Measurements from ENCODE around the gene NSDHL.

The NSDHL gene

DNA sequence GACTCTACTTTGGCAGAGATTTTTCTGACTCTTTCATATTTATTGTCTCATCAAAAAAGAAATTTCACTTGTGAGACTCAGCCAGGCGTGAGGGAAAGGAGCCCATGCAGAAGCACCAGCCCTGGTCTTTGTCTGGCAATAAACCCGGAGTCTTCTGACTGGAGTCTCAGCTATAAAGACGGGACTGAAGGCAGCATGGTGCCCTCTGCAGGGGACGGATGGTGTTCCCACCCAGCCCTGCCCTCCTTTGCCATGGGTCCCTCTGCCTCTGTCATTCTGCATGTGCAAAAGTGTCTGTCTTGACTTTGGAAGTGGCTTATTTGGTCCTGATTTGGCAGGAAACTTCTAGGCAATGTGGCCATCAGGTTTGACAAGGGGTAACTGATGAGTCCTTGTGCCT, 81.2 kb downstream of the NSDHL start:
- H3K27me3 ChIP-seq (ENCODE audit: insufficient read depth, poor library complexity, severe bottlenecking): no peaks in the 10 kb centered on the region
- no peak for TF ChIP-seq POLR2AphosphoS5 (IDR thresholded peaks at IDR 0.05; ENCODE audit: low read depth)
- TF ChIP-seq, protein P1, sequence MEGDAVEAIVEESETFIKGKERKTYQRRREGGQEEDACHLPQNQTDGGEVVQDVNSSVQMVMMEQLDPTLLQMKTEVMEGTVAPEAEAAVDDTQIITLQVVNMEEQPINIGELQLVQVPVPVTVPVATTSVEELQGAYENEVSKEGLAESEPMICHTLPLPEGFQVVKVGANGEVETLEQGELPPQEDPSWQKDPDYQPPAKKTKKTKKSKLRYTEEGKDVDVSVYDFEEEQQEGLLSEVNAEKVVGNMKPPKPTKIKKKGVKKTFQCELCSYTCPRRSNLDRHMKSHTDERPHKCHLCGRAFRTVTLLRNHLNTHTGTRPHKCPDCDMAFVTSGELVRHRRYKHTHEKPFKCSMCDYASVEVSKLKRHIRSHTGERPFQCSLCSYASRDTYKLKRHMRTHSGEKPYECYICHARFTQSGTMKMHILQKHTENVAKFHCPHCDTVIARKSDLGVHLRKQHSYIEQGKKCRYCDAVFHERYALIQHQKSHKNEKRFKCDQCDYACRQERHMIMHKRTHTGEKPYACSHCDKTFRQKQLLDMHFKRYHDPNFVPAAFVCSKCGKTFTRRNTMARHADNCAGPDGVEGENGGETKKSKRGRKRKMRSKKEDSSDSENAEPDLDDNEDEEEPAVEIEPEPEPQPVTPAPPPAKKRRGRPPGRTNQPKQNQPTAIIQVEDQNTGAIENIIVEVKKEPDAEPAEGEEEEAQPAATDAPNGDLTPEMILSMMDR (IDR thresholded peaks at IDR 0.05; ENCODE audit: insufficient read depth, low read length): no peak
- no peak for TF ChIP-seq GABPA (IDR thresholded peaks at IDR 0.05; ENCODE audit: low read depth)
- TF ChIP-seq, protein P2, sequence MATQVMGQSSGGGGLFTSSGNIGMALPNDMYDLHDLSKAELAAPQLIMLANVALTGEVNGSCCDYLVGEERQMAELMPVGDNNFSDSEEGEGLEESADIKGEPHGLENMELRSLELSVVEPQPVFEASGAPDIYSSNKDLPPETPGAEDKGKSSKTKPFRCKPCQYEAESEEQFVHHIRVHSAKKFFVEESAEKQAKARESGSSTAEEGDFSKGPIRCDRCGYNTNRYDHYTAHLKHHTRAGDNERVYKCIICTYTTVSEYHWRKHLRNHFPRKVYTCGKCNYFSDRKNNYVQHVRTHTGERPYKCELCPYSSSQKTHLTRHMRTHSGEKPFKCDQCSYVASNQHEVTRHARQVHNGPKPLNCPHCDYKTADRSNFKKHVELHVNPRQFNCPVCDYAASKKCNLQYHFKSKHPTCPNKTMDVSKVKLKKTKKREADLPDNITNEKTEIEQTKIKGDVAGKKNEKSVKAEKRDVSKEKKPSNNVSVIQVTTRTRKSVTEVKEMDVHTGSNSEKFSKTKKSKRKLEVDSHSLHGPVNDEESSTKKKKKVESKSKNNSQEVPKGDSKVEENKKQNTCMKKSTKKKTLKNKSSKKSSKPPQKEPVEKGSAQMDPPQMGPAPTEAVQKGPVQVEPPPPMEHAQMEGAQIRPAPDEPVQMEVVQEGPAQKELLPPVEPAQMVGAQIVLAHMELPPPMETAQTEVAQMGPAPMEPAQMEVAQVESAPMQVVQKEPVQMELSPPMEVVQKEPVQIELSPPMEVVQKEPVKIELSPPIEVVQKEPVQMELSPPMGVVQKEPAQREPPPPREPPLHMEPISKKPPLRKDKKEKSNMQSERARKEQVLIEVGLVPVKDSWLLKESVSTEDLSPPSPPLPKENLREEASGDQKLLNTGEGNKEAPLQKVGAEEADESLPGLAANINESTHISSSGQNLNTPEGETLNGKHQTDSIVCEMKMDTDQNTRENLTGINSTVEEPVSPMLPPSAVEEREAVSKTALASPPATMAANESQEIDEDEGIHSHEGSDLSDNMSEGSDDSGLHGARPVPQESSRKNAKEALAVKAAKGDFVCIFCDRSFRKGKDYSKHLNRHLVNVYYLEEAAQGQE (IDR thresholded peaks at IDR 0.05; ENCODE audit: insufficient replicate concordance, low read depth): no peak
- H3K4me3 ChIP-seq (replicated peaks; ENCODE audit: insufficient read depth, low read length): no peak overlapping the region
- no peak overlapping the region for H3K27ac ChIP-seq (replicated peaks)
- peak in 1 of 2 experiments; percentile 18 for DNase-seq (ENCODE audit: low read depth in 1 of 2, low spot score in 1 of 2)

DNA sequence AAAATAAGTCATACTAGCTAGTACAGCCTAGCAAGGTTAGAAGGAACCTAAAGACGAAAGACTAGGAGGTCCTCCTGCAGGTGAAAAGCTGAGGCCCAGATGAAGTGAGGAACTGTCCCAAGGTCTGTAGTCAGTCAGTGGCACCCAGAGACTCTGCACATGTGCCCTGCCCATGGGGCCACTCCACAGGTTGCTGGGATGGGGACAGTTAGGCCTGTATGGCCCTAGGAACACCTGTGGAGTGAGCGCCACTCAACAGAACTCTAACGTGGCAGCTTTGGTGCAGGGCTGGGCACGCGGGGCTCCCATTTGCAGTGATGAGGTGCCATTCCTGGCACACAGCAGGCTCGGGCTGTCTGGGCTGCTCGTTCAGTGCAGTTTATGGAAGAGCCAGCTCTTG, 81.8 kb downstream of the NSDHL start:
- Histone ChIP-seq H3K4me3 (replicated peaks; ENCODE audit: insufficient read depth, low read length) (no peak overlapping the region), H3K27ac (replicated peaks) (no peak overlapping the region), H3K27me3 (ENCODE audit: insufficient read depth, poor library complexity, severe bottlenecking) (no peaks in the 10 kb centered on the region)
- TF ChIP-seq, protein P2 (IDR thresholded peaks at IDR 0.05; ENCODE audit: insufficient replicate concordance, low read depth): no peak
- TF ChIP-seq GABPA (IDR thresholded peaks at IDR 0.05; ENCODE audit: low read depth): no peak
- no peak for TF ChIP-seq SPI1 (IDR thresholded peaks at IDR 0.05; ENCODE audit: borderline replicate concordance, low read depth)
- TF ChIP-seq POLR2AphosphoS5 (IDR thresholded peaks at IDR 0.05; ENCODE audit: low read depth): no peak
- TF ChIP-seq, protein P1 (IDR thresholded peaks at IDR 0.05; ENCODE audit: insufficient read depth, low read length): no peak
- no peak for DNase-seq (ENCODE audit: low read depth in 1 of 2, low spot score in 1 of 2)

DNA sequence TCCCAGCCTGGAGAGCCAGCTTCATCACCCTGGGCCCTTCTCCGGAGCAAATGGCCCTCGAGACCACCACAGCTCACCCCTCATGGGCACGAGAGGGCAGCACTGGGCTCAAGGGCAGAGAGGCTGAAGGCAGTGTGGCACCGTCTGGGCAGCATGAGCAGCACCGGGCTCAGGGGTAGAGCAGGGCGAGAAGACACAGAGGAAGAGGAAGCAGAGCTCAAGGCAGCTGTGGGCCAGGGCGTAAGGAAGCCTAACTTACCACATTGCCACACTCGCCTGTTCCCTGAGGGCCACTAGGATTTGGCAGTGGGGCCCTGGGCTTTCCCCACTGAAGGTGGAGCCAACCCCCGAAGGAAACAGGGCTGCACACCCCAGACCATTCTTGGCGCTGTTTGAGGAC, 82.5 kb downstream of the NSDHL start:
- Histone ChIP-seq H3K27me3 (ENCODE audit: insufficient read depth, poor library complexity, severe bottlenecking) (no peaks in the 10 kb centered on the region), H3K4me3 (replicated peaks; ENCODE audit: insufficient read depth, low read length) (no peak overlapping the region), H3K27ac (replicated peaks) (no peak overlapping the region)
- peak; percentile 48 to 64 for DNase-seq (ENCODE audit: low read depth in 1 of 2, low spot score in 1 of 2)
- no peak for TF ChIP-seq GABPA (IDR thresholded peaks at IDR 0.05; ENCODE audit: low read depth)
- no peak for TF ChIP-seq SPI1 (IDR thresholded peaks at IDR 0.05; ENCODE audit: borderline replicate concordance, low read depth)
- TF ChIP-seq, protein P1 (IDR thresholded peaks at IDR 0.05; ENCODE audit: insufficient read depth, low read length): no peak
- TF ChIP-seq POLR2AphosphoS5 (IDR thresholded peaks at IDR 0.05; ENCODE audit: low read depth): no peak
- TF ChIP-seq, protein P2 (IDR thresholded peaks at IDR 0.05; ENCODE audit: insufficient replicate concordance, low read depth): no peak

Data from HL-60 (cell line).